ENCODE measurements around the gene P4HA2. TPM values are rescaled to one million over a fixed set of nuclear protein-coding genes. Genes with fewer than 3 reads are reported as not detected.

P4HA2 gene
- total RNA-seq, 1 experiment from 2014 or later = 15.1 TPM

- H3K4me1 Mint-ChIP-seq = peaks cover 9% of the 10 kb centered on the region
- DNase-seq (ENCODE audit: low spot score) (no peak), ATAC-seq (no peak)
- peaks cover 15% of the 10 kb centered on the region for H3K27me3 Mint-ChIP-seq (ENCODE audit: low read depth)
- TF ChIP-seq ZNF512 (CRISPR knock-in tag; IDR thresholded peaks at IDR 0.05; ENCODE audit: borderline replicate concordance) = no peak
- TF ChIP-seq JAZF1 (CRISPR knock-in tag; IDR thresholded peaks at IDR 0.05) = no peak
- no peak for TF ChIP-seq CTCF (IDR thresholded peaks at IDR 0.05)
- no peak for TF ChIP-seq ELF4 (CRISPR knock-in tag; IDR thresholded peaks at IDR 0.05; ENCODE audit: low read depth)
- POLR2A ChIA-PET = no interaction called here
- CTCF ChIA-PET = interaction anchor here (1.0 to 2.8 kb wide), 2 partner anchors 12 to 23 kb away, joined by 4 to 12 read pairs; no protein-coding TSS in a partner anchor
- H3K27ac Mint-ChIP-seq = no peak overlapping the region
- no peak overlapping the region for H3K4me3 Mint-ChIP-seq
- H3K36me3 Mint-ChIP-seq = no peaks in the 10 kb centered on the region
- no peaks in the 10 kb centered on the region for H3K9me3 Mint-ChIP-seq
Observed at GRCh38 chr5:132260714-132261551, 33.3 kb upstream of the P4HA2 start.

- CTCF ChIA-PET = interaction anchor here (2.4 to 2.8 kb wide), 2 partner anchors 13 to 22 kb away, joined by 12 read pairs; no protein-coding TSS in a partner anchor
- no peak for ATAC-seq
- H3K4me3 Mint-ChIP-seq = no peak overlapping the region
Observed at GRCh38 chr5:132260051-132260450, 32.4 kb upstream of the P4HA2 start.

GRCh38 chr5:132259069-132259851 lies 31.6 kb upstream of the P4HA2 start:
- ChIA-PET CTCF (interaction anchor here (0.6 to 2.8 kb wide), 3 partner anchors 13 to 94 kb away, joined by 4 to 12 read pairs (median 12); no protein-coding TSS in a partner anchor), POLR2A (no interaction called here)
- Mint-ChIP-seq H3K4me3 (no peak overlapping the region), H3K36me3 (no peaks in the 10 kb centered on the region), H3K9me3 (no peaks in the 10 kb centered on the region), H3K27me3 (ENCODE audit: low read depth) (peaks cover 20% of the 10 kb centered on the region), H3K27ac (no peak overlapping the region), H3K4me1 (peaks cover 9% of the 10 kb centered on the region)
- ATAC-seq = no peak
- no peak for DNase-seq (ENCODE audit: low spot score)
- no peak for TF ChIP-seq ATF3 (CRISPR knock-in tag; conservative IDR thresholded peaks at IDR 0.05)
- TF ChIP-seq NR2C2 (CRISPR knock-in tag; IDR thresholded peaks at IDR 0.05) = no peak
- no peak for TF ChIP-seq E2F5 (CRISPR knock-in tag; IDR thresholded peaks at IDR 0.05)
- no peak for TF ChIP-seq GTF2I (CRISPR knock-in tag; conservative IDR thresholded peaks at IDR 0.05)
- no peak for TF ChIP-seq ZNF121 (CRISPR knock-in tag; IDR thresholded peaks at IDR 0.05)
- TF ChIP-seq FOXP1 (CRISPR knock-in tag; IDR thresholded peaks at IDR 0.05; ENCODE audit: borderline replicate concordance) = no peak
- no peak for TF ChIP-seq ZNF263 (CRISPR knock-in tag; IDR thresholded peaks at IDR 0.05; ENCODE audit: low read depth)
- no peak for TF ChIP-seq MLX (CRISPR knock-in tag; IDR thresholded peaks at IDR 0.05)
- TF ChIP-seq GABPB1 (CRISPR knock-in tag; IDR thresholded peaks at IDR 0.05) = no peak
- TF ChIP-seq ZBTB43 (CRISPR knock-in tag; IDR thresholded peaks at IDR 0.05) = no peak

More at GRCh38 chr5:132260051-132260450, 32.4 kb upstream of the P4HA2 start:
- H3K4me1 Mint-ChIP-seq = peaks cover 9% of the 10 kb centered on the region
- peaks cover 20% of the 10 kb centered on the region for H3K27me3 Mint-ChIP-seq (ENCODE audit: low read depth)
- DNase-seq (ENCODE audit: low spot score) = no peak
- H3K27ac Mint-ChIP-seq = no peak overlapping the region
- H3K36me3 Mint-ChIP-seq = no peaks in the 10 kb centered on the region
- no peaks in the 10 kb centered on the region for H3K9me3 Mint-ChIP-seq
- POLR2A ChIA-PET = no interaction called here
- TF ChIP-seq FOXP4 (CRISPR knock-in tag; IDR thresholded peaks at IDR 0.05) (no peak), ZNF396 (CRISPR knock-in tag; IDR thresholded peaks at IDR 0.05; ENCODE audit: borderline replicate concordance) (no peak), ATF3 (CRISPR knock-in tag; conservative IDR thresholded peaks at IDR 0.05) (no peak), ETV6 (CRISPR knock-in tag; IDR thresholded peaks at IDR 0.05) (no peak)

All from WTC11 (cell line).